ENCODE measurements around the gene UBE2M.
"Not testable (repeated sequence)": the region's sequence is repeated elsewhere in the genome, so short reads cannot be mapped to it uniquely, and the experiment has no call there.

The UBE2M gene

GRCh38 chr19:58558066-58558622 is at the start of gene UBE2M:
UBE2M (minus strand) TSS chr19:58558611; CDS start chr19:58558381, 230 bp downstream.
- no peak for DNase-seq (ENCODE audit: low read depth, low spot score)

- not testable (repeated sequence) for DNase-seq (ENCODE audit: low read depth, low spot score)
These were observed 48.8 kb upstream of the UBE2M start for GRCh38 chr19:58607213-58607612.

- DNase-seq (ENCODE audit: low read depth, low spot score) = not testable (repeated sequence)
These were observed 48.0 kb upstream of the UBE2M start for GRCh38 chr19:58606251-58606896.

- DNase-seq (ENCODE audit: low read depth, low spot score) = no peak
These were observed 27.8 kb upstream of the UBE2M start for GRCh38 chr19:58586133-58586765.

- DNase-seq (ENCODE audit: low read depth, low spot score) = no peak
These were observed 27.2 kb upstream of the UBE2M start for GRCh38 chr19:58585442-58586132.

- DNase-seq (ENCODE audit: low read depth, low spot score) = no peak
These were observed 26.4 kb upstream of the UBE2M start for GRCh38 chr19:58584498-58585441.

GRCh38 chr19:58582985-58583384 is 24.6 kb upstream of the UBE2M start:
- no peak for DNase-seq (ENCODE audit: low read depth, low spot score)

- DNase-seq (ENCODE audit: low read depth, low spot score) = peak; percentile 67
These were observed 23.1 kb upstream of the UBE2M start for GRCh38 chr19:58581227-58582141.

- DNase-seq (ENCODE audit: low read depth, low spot score) = no peak
These were observed 21.2 kb upstream of the UBE2M start for GRCh38 chr19:58579473-58580142.

GRCh38 chr19:58578012-58578925 is 19.9 kb upstream of the UBE2M start:
- DNase-seq (ENCODE audit: low read depth, low spot score) = no peak

- DNase-seq (ENCODE audit: low read depth, low spot score) = not testable (repeated sequence)
These were observed 19.2 kb upstream of the UBE2M start for GRCh38 chr19:58577581-58577980.

- DNase-seq (ENCODE audit: low read depth, low spot score) = peak; percentile 80
These were observed 17.0 kb upstream of the UBE2M start for GRCh38 chr19:58575183-58576041.

GRCh38 chr19:58573658-58574164 is 15.3 kb upstream of the UBE2M start:
- no peak for DNase-seq (ENCODE audit: low read depth, low spot score)

- DNase-seq (ENCODE audit: low read depth, low spot score) = peak; percentile 99
These were observed 14.6 kb upstream of the UBE2M start, which contains the start of gene MZF1 for GRCh38 chr19:58572818-58573657. MZF1 (minus strand) TSS chr19:58573335; CDS start chr19:58571389, 1,946 bp downstream.

GRCh38 chr19:58572026-58572817 is 13.8 kb upstream of the UBE2M start:
- DNase-seq (ENCODE audit: low read depth, low spot score) = no peak

- no peak for DNase-seq (ENCODE audit: low read depth, low spot score)
These were observed 13.2 kb upstream of the UBE2M start for GRCh38 chr19:58571575-58571947.
